HEK293T (cell line): ENCODE data around the gene GCNT2.
"Not testable (repeated sequence)": the region's sequence is repeated elsewhere in the genome, so short reads cannot be mapped to it uniquely, and the experiment has no call there.

Experiments used
- CTCF ChIA-PET: fragments of 350-600 bp; formaldehyde crosslinking; extraction: SDS; loops from one replicate; lab custom pipeline; 2021; ENCODE audit warnings: antibody characterized with exemption, inconsistent platforms; lab: Yijun Ruan, JAX
- POLR2A ChIA-PET: fragments of 350-600 bp; formaldehyde crosslinking; extraction: SDS; loops from one replicate; lab custom pipeline; 2020; ENCODE audit warnings: antibody characterized with exemption, inconsistent platforms; lab: Yijun Ruan, JAX
- DNase-seq: peaks from one replicate; pipeline ENCODE4 v3.0.0; 2012; ENCODE audit warnings: mixed read lengths; ENCODE audit errors: extremely low spot score
- ARNT ChIP-seq: fragments of 450-650 bp; IDR thresholded peaks from 2 replicates; pipeline ENCODE4 v1.6.1; 2017; ENCODE audit warnings: mild to moderate bottlenecking
- BHLHE40 ChIP-seq: fragments of 450-650 bp; IDR thresholded peaks from 2 replicates; pipeline ENCODE4 v1.6.1; 2016; ENCODE audit warnings: mild to moderate bottlenecking, moderate library complexity, borderline replicate concordance
- CTBP1 ChIP-seq: fragments of 450-650 bp; IDR thresholded peaks from 2 replicates; pipeline ENCODE4 v1.6.1; 2016; ENCODE audit warnings: borderline replicate concordance
- ELF4 ChIP-seq: fragments of 450-650 bp; IDR thresholded peaks from 2 replicates; pipeline ENCODE4 v1.6.1; 2017; ENCODE audit warnings: antibody characterized with exemption
- FOXA1 ChIP-seq: fragments of 450-650 bp; IDR thresholded peaks from 2 replicates; pipeline ENCODE4 v1.6.1; 2016; ENCODE audit warnings: mild to moderate bottlenecking
- FOXK2 ChIP-seq: fragments of 450-650 bp; IDR thresholded peaks from 2 replicates; pipeline ENCODE4 v1.6.1; 2016; ENCODE audit warnings: mild to moderate bottlenecking
- FOXM1 ChIP-seq: fragments of 450-650 bp; IDR thresholded peaks from 2 replicates; pipeline ENCODE4 v1.6.1; 2017; ENCODE audit warnings: mild to moderate bottlenecking, borderline replicate concordance
- HDGF ChIP-seq: fragments of 450-650 bp; IDR thresholded peaks from 2 replicates; pipeline ENCODE4 v1.6.1; 2017; ENCODE audit warnings: antibody characterized with exemption, borderline replicate concordance
- L3MBTL2 ChIP-seq: fragments of 450-650 bp; conservative IDR thresholded peaks from 2 replicates; pipeline ENCODE4 v1.6.1; 2016; ENCODE audit warnings: mild to moderate bottlenecking
- LEF1 ChIP-seq: fragments of 450-650 bp; IDR thresholded peaks from 2 replicates; pipeline ENCODE4 v1.6.1; 2017; ENCODE audit warnings: mild to moderate bottlenecking, borderline replicate concordance
- NFRKB ChIP-seq: fragments of 450-650 bp; IDR thresholded peaks from 2 replicates; pipeline ENCODE4 v1.6.1; 2016; ENCODE audit warnings: mild to moderate bottlenecking, moderate library complexity
- PKNOX1 ChIP-seq: fragments of 450-650 bp; IDR thresholded peaks from 2 replicates; pipeline ENCODE4 v1.6.1; 2016
- SP1 ChIP-seq: fragments of 450-650 bp; IDR thresholded peaks from 2 replicates; pipeline ENCODE4 v1.6.1; 2017
- SUZ12 ChIP-seq: fragments of 450-650 bp; IDR thresholded peaks from 2 replicates; pipeline ENCODE4 v1.6.1; 2016; ENCODE audit warnings: mild to moderate bottlenecking
- TARDBP ChIP-seq: fragments of 450-650 bp; IDR thresholded peaks from 2 replicates; pipeline ENCODE4 v1.6.1; 2016
- ZNF384 ChIP-seq: fragments of 450-650 bp; IDR thresholded peaks from 2 replicates; pipeline ENCODE4 v1.6.1; 2016

The GCNT2 gene

GRCh38 chr6:10564975-10565673, 44.0 kb downstream of the GCNT2 start:
- DNase-seq, result no peak
- POLR2A ChIA-PET, result no interaction called here
- CTCF ChIA-PET, result no interaction called here
- no peak for TF ChIP-seq BHLHE40

GRCh38 chr6:10565913-10566312, 44.8 kb downstream of the GCNT2 start:
- ChIA-PET POLR2A (no interaction called here), CTCF (no interaction called here)
- TF ChIP-seq PKNOX1 (no peak), BHLHE40 (no peak)

GRCh38 chr6:10567256-10568026, 46.3 kb downstream of the GCNT2 start:
- no peak for DNase-seq
- CTCF ChIA-PET, result interaction anchor here (0.9 kb wide), 1 partner anchor 12 kb away, joined by 4 read pairs; no protein-coding TSS in a partner anchor

More at GRCh38 chr6:10565913-10566312, 44.8 kb downstream of the GCNT2 start:
- DNase-seq, result no peak

GRCh38 chr6:10569392-10570127, 48.4 kb downstream of the GCNT2 start:
- POLR2A ChIA-PET, result no interaction called here
- CTCF ChIA-PET, result no interaction called here
- TF ChIP-seq FOXA1 (no peak), SP1 (no peak), PKNOX1 (no peak), CTBP1 (no peak)
- DNase-seq, result no peak

More at GRCh38 chr6:10567256-10568026, 46.3 kb downstream of the GCNT2 start:
- no peak for TF ChIP-seq NFRKB
- no peak for TF ChIP-seq FOXA1
- no peak for TF ChIP-seq PKNOX1
- no peak for TF ChIP-seq ELF4
- TF ChIP-seq CTBP1, result no peak
- TF ChIP-seq SP1, result no peak
- TF ChIP-seq TARDBP, result no peak
- no peak for TF ChIP-seq HDGF
- no peak for TF ChIP-seq ARNT
- no peak for TF ChIP-seq BHLHE40
- TF ChIP-seq SUZ12, result no peak
- TF ChIP-seq L3MBTL2, result no peak
- no peak for TF ChIP-seq FOXM1
- TF ChIP-seq FOXK2, result no peak
- no peak for TF ChIP-seq ZNF384
- POLR2A ChIA-PET, result no interaction called here

- POLR2A ChIA-PET, CTCF ChIA-PET, DNase-seq: not testable (repeated sequence)
These were observed 54.4 kb downstream of the GCNT2 start for GRCh38 chr6:10575519-10575918.

GRCh38 chr6:10576226-10576625, 55.1 kb downstream of the GCNT2 start:
- DNase-seq, result no peak
- TF ChIP-seq ARNT, result no peak
- TF ChIP-seq BHLHE40, result no peak
- TF ChIP-seq SUZ12, result no peak
- no peak for TF ChIP-seq FOXA1
- no peak for TF ChIP-seq NFRKB
- TF ChIP-seq FOXK2, result no peak
- TF ChIP-seq PKNOX1, result no peak
- no peak for TF ChIP-seq LEF1
- TF ChIP-seq HDGF, result no peak
- no peak for TF ChIP-seq SP1
- no peak for TF ChIP-seq CTBP1
- TF ChIP-seq ELF4, result no peak
- no peak for TF ChIP-seq FOXM1
- TF ChIP-seq L3MBTL2, result no peak
- ChIA-PET CTCF (no interaction called here), POLR2A (no interaction called here)
